Transverse colon (tissue), 4 donors: ENCODE results near the gene SLC25A1. TPM values are rescaled to one million over a fixed set of nuclear protein-coding genes. Genes with fewer than 3 reads are reported as not detected.

ENCODE experiments used
- DNase-seq: peaks from one replicate; pipeline ENCODE4 v3.0.0-alpha.2; 2019
- H3K27ac ChIP-seq, 4 donors: fragments of 200-600 bp; sonication (generic); 2 replicates each; pipeline ENCODE4 v1.5.1; 2016 to 2018; ENCODE audit warnings: inconsistent platforms in 4 of 4
- H3K27me3 ChIP-seq: fragments of 200-600 bp; sonication (generic); 2 replicates; pipeline ENCODE4 v1.5.1; 2017; ENCODE audit warnings: inconsistent platforms
- H3K36me3 ChIP-seq, 4 donors: fragments of 200-600 bp; sonication (generic); 2 replicates each; pipeline ENCODE4 v1.5.1; 2017 to 2019; ENCODE audit warnings: inconsistent platforms in 4 of 4
- H3K4me1 ChIP-seq, 4 donors: fragments of 200-600 bp; sonication (generic); 2 replicates each; pipeline ENCODE4 v1.5.1; 2017 to 2020; ENCODE audit warnings: inconsistent platforms in 4 of 4
- H3K4me3 ChIP-seq, 4 donors: fragments of 200-600 bp; sonication (generic); 1 replicate in 1 of 4; 2 replicates in 3 of 4; pipeline versions ENCODE4 v1.5.1 to v1.6.1; 2017 to 2019; ENCODE audit warnings: inconsistent platforms in 4 of 4
- H3K9me3 ChIP-seq, 2 donors: fragments of 200-600 bp; sonication (generic); 2 replicates each; pipeline ENCODE4 v1.5.1; 2017 to 2019; ENCODE audit warnings: inconsistent platforms in 2 of 2
- CTCF ChIP-seq, 5 experiments: fragments of 200-600 bp in 3 of 5; fragments of 450-650 bp in 2 of 5; sonication (generic) in 3 of 5; IDR thresholded peaks; 1 replicate in 2 of 5; 2 replicates in 3 of 5; pipeline ENCODE4 v1.5.1; 2016 to 2017; ENCODE audit warnings: antibody characterized with exemption in 5 of 5, inconsistent platforms in 3 of 5, mild to moderate bottlenecking in 2 of 5, moderate library complexity in 1 of 5
- EP300 ChIP-seq: sonication (generic); formaldehyde crosslinking; IDR thresholded peaks from one replicate; pipeline ENCODE4 v1.6.1; 2017; ENCODE audit warnings: antibody characterized with exemption, low read depth
- POLR2A ChIP-seq: fragments of 450-650 bp; IDR thresholded peaks from one replicate; pipeline ENCODE4 v1.6.1; 2016; ENCODE audit warnings: antibody characterized with exemption, mild to moderate bottlenecking, moderate library complexity
- POLR2AphosphoS5 ChIP-seq, 3 donors: sonication (generic); formaldehyde crosslinking; IDR thresholded peaks; one replicate each; pipeline ENCODE4 v1.6.1; 2016; ENCODE audit warnings: antibody characterized with exemption in 3 of 3
- WGBS, 2 donors: methylation state at CpG; one replicate each; pipeline ENCODE4 v1.1.5; 2018; ENCODE audit warnings: low coverage in 1 of 2; 5-methylcytosine and 5-hydroxymethylcytosine counted together
- in situ Hi-C, 4 donors: fragments of 200-750 bp; cut with MboI; loops; one replicate each; pipeline versions ENCODE4 v1.15.0 to v1.15.1; 2017; ENCODE audit warnings: low sequenced_read_pairs in 3 of 4, low pct_ligation_motif_present in 1 of 4, low pct_unique_long_range_greater_than_20kb in 1 of 4
- intact Hi-C: fragments of 100-400 bp; cut with DNase I; formaldehyde crosslinking; loops from one replicate; pipeline ENCODE4 v1.15.1; 2023; ENCODE audit warnings: low total_unique reads
- total RNA-seq, 4 donors: library from RNA; depleted of rRNA; stranded (reverse); fragments of >200 nt; gene quantifications; one replicate each; pipeline ENCODE4 v1.1.0, GENCODE V29; 2016

SLC25A1 gene
- total RNA-seq, 4 donors from 2014 or later = 80.2 to 146 (median 132) TPM

- H3K36me3 ChIP-seq = peaks cover 0 to 16% (median 8%) of the 10 kb centered on the region in 4 donors
- no peak for TF ChIP-seq CTCF (IDR thresholded peaks at IDR 0.05)
- TF ChIP-seq POLR2A = no peak
- no peaks in the 10 kb centered on the region for H3K4me1 ChIP-seq
- 91% methylated on average over 13 of the region's 13 CpGs; no CpG with 5 or more reads in 1 of the 2 donors for WGBS, 2 donors
- DNase-seq = no peak
- H3K4me3 ChIP-seq = no peak overlapping the region
- H3K27ac ChIP-seq = no peak overlapping the region
- in situ Hi-C loops = loop anchor here in 1 of 4 donors (25.0 kb wide), 1 partner anchor 504 kb away; no protein-coding TSS in a partner anchor
- H3K27me3 ChIP-seq = no peaks in the 10 kb centered on the region
- intact Hi-C loops = no loop called here
- H3K9me3 ChIP-seq = no peaks in the 10 kb centered on the region
These were observed 45.0 kb downstream of the SLC25A1 start for GRCh38 chr22:19133561-19133960.

- Histone ChIP-seq H3K4me3 (no peak overlapping the region), H3K36me3 (peaks cover 0 to 14% (median 5%) of the 10 kb centered on the region in 4 donors), H3K27ac (no peak overlapping the region), H3K27me3 (no peaks in the 10 kb centered on the region), H3K9me3 (no peaks in the 10 kb centered on the region), H3K4me1 (no peaks in the 10 kb centered on the region)
- no peak for DNase-seq
- 85 to 88% methylated on average over 3 to 9 of the region's 9 CpGs for WGBS, 2 donors
- in situ Hi-C loops (loop anchor here in 1 of 4 donors (25.0 kb wide), 1 partner anchor 504 kb away; no protein-coding TSS in a partner anchor), intact Hi-C loops (no loop called here)
- TF ChIP-seq EP300 (no peak), CTCF (IDR thresholded peaks at IDR 0.05) (no peak), POLR2A (no peak)
These were observed 45.7 kb downstream of the SLC25A1 start for GRCh38 chr22:19132693-19133400.

GRCh38 chr22:19132153-19132552, 46.4 kb downstream of the SLC25A1 start:
- no peaks in the 10 kb centered on the region for H3K4me1 ChIP-seq
- no peak overlapping the region for H3K27ac ChIP-seq
- no peak for DNase-seq
- WGBS, 2 donors = 92% methylated on average over 20 of the region's 20 CpGs; no CpG with 5 or more reads in 1 of the 2 donors
- in situ Hi-C loops = loop anchor here in 1 of 4 donors (25.0 kb wide), 1 partner anchor 505 kb away; no protein-coding TSS in a partner anchor
- intact Hi-C loops = no loop called here
- no peak overlapping the region for H3K4me3 ChIP-seq
- H3K27me3 ChIP-seq = no peaks in the 10 kb centered on the region
- peaks cover 0 to 14% (median 4%) of the 10 kb centered on the region in 4 donors for H3K36me3 ChIP-seq
- H3K9me3 ChIP-seq = no peaks in the 10 kb centered on the region
- TF ChIP-seq EP300 (no peak), CTCF (IDR thresholded peaks at IDR 0.05) (no peak), POLR2A (no peak), POLR2AphosphoS5 (IDR thresholded peaks at IDR 0.05) (no peak)

- H3K36me3 ChIP-seq = peaks cover 0 to 14% (median 4%) of the 10 kb centered on the region in 4 donors
- DNase-seq = no peak
- no peak overlapping the region for H3K4me3 ChIP-seq
- TF ChIP-seq CTCF (IDR thresholded peaks at IDR 0.05) (no peak), POLR2AphosphoS5 (IDR thresholded peaks at IDR 0.05) (no peak), EP300 (no peak), POLR2A (no peak)
- no peaks in the 10 kb centered on the region for H3K27me3 ChIP-seq
- H3K9me3 ChIP-seq = no peaks in the 10 kb centered on the region
- intact Hi-C loops = no loop called here
- 97% methylated on average over 19 of the region's 19 CpGs; no CpG with 5 or more reads in 1 of the 2 donors for WGBS, 2 donors
- in situ Hi-C loops = loop anchor here in 1 of 4 donors (25.0 kb wide), 1 partner anchor 506 kb away; no protein-coding TSS in a partner anchor
- no peak overlapping the region for H3K27ac ChIP-seq
- no peaks in the 10 kb centered on the region for H3K4me1 ChIP-seq
These were observed 46.9 kb downstream of the SLC25A1 start for GRCh38 chr22:19131685-19132015.
